Mesothelial cell of epicardium (in vitro differentiated cells): ENCODE measurements around the gene SLC12A4. TPM values are rescaled to one million over a fixed set of nuclear protein-coding genes. Genes with fewer than 3 reads are reported as not detected.
A peak's percentile ranks its signal among the peaks of the same experiment; 100 is the strongest.

Experiments used
- DNase-seq, 2 experiments: peaks; one replicate each; pipeline ENCODE4 v3.0.0; 2021; ENCODE audit warnings: low spot score in 2 of 2; ENCODE audit not compliant: unreplicated experiment in 2 of 2
- H3K27ac Mint-ChIP-seq: 2 replicates; pipeline ENCODE4 v1.8.0; 2021; ENCODE audit warnings: mixed read lengths
- H3K27me3 Mint-ChIP-seq: 2 replicates; pipeline ENCODE4 v1.8.0; 2021; ENCODE audit warnings: low read depth, mixed read lengths
- H3K36me3 Mint-ChIP-seq: 2 replicates; pipeline ENCODE4 v1.8.0; 2021; ENCODE audit warnings: mixed read lengths
- H3K4me1 Mint-ChIP-seq: 2 replicates; pipeline ENCODE4 v1.8.0; 2021; ENCODE audit warnings: mixed read lengths
- H3K4me3 Mint-ChIP-seq: 2 replicates; pipeline ENCODE4 v1.8.0; 2021; ENCODE audit warnings: mild to moderate bottlenecking, moderate library complexity, mixed read lengths
- H3K9me3 Mint-ChIP-seq: 2 replicates; pipeline ENCODE4 v1.8.0; 2021; ENCODE audit warnings: mixed read lengths
- total RNA-seq: library from RNA; stranded (reverse); gene quantifications from 3 replicates; pipeline ENCODE4 v1.2.1, GENCODE V29; 2021
- TF ChIP-seq, protein P1 (sequence below): fragments of 200-600 bp; sonication (generic); IDR thresholded peaks from one replicate; pipeline ENCODE4 v1.5.0; 2021; ENCODE audit warnings: antibody characterized with exemption; ENCODE audit not compliant: unreplicated experiment

The SLC12A4 gene
- total RNA-seq, 1 donor from 2014 or later, result 155 TPM

DNA sequence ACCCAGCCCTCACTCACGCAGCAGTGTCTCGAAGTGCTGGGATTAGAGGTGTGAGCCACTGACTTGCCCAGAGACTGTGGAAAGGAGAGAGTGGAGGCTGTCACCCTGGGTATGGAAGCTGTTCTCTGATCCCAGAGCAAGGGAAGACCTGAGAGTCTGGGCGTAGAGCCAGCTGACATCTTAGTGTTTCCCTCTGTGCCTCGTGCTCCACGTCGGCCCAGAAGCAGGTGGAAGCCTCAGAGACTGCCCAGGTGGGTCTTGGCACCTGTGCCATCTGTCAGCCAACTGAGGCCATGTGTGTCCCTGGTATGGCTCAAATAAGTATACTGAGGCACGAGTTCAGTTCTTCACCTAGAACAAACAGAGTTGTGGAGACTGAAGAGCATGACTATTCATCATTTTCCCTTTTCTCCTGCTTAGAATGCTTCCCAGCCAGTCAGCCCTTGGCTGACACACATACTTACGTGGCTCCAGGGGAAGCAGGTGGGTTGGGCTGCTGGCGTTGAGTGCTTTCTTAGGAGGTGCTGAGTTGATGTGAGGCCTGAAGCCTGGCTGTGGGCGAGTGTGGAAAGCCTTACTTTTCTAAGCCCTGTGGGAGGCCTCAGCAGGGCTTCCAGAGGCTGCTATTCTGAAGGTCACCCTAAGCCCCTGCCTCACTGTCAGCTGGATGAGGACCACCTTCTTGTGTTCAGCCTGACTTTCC lies 44.9 kb downstream of the SLC12A4 start:
- no peaks in the 10 kb centered on the region for H3K27me3 Mint-ChIP-seq
- no peaks in the 10 kb centered on the region for H3K4me1 Mint-ChIP-seq
- no peaks in the 10 kb centered on the region for H3K9me3 Mint-ChIP-seq
- DNase-seq, result no peak
- H3K4me3 Mint-ChIP-seq, result no peak overlapping the region
- TF ChIP-seq, protein P1, sequence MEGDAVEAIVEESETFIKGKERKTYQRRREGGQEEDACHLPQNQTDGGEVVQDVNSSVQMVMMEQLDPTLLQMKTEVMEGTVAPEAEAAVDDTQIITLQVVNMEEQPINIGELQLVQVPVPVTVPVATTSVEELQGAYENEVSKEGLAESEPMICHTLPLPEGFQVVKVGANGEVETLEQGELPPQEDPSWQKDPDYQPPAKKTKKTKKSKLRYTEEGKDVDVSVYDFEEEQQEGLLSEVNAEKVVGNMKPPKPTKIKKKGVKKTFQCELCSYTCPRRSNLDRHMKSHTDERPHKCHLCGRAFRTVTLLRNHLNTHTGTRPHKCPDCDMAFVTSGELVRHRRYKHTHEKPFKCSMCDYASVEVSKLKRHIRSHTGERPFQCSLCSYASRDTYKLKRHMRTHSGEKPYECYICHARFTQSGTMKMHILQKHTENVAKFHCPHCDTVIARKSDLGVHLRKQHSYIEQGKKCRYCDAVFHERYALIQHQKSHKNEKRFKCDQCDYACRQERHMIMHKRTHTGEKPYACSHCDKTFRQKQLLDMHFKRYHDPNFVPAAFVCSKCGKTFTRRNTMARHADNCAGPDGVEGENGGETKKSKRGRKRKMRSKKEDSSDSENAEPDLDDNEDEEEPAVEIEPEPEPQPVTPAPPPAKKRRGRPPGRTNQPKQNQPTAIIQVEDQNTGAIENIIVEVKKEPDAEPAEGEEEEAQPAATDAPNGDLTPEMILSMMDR, result no peak
- peaks cover 2% of the 10 kb centered on the region for H3K36me3 Mint-ChIP-seq
- no peak overlapping the region for H3K27ac Mint-ChIP-seq

DNA sequence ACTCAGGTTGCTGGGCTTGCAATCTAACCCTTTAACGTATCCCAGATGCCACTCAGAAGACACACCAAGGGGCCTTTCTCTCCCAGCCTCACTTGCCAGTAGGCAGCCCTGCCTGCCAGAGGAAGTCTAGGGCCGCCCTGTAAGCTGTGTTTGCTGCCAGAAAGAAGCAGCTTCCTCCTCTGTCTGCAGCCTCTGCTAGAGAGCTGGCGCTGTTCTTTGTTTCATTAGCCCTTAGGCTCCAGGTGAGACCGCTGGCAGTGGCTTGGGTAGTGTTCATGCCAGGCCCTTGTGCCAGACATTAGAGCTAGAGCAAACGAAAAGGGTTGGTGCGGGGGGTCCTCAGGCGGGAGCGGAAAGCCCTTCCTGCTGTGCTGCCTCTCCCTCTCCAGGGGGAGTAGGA lies 45.7 kb downstream of the SLC12A4 start:
- TF ChIP-seq, protein P1, result no peak
- no peak overlapping the region for H3K4me3 Mint-ChIP-seq
- no peaks in the 10 kb centered on the region for H3K4me1 Mint-ChIP-seq
- no peak overlapping the region for H3K27ac Mint-ChIP-seq
- peaks cover 3% of the 10 kb centered on the region for H3K36me3 Mint-ChIP-seq
- no peaks in the 10 kb centered on the region for H3K27me3 Mint-ChIP-seq
- H3K9me3 Mint-ChIP-seq, result no peaks in the 10 kb centered on the region
- no peak for DNase-seq

DNA sequence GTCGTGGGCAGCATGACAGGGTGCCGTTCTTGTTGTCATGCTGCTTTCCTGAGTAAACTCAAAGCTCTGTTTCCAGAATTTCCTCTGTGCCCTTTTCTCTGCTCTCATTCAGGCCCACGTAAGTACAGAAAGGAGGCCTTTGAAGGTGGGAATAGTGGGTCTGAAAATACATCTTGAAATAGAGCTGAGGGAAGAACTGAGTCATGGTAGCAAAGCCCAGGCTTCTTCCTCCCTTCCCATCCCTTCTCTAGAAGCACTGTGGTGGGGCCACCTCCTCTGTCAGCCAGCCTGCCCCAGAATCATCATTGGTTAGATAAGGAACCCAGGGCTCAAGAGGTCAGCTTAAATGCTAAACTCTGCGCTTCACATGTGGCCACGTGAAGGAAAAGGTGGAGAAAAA lies 46.2 kb downstream of the SLC12A4 start:
- no peak for DNase-seq
- peak overlapping the region; percentile 21 for H3K27ac Mint-ChIP-seq
- no peak overlapping the region for H3K4me3 Mint-ChIP-seq
- peaks cover 6% of the 10 kb centered on the region for H3K36me3 Mint-ChIP-seq
- no peaks in the 10 kb centered on the region for H3K9me3 Mint-ChIP-seq
- no peaks in the 10 kb centered on the region for H3K27me3 Mint-ChIP-seq
- TF ChIP-seq, protein P1, result no peak
- H3K4me1 Mint-ChIP-seq, result no peaks in the 10 kb centered on the region

DNA sequence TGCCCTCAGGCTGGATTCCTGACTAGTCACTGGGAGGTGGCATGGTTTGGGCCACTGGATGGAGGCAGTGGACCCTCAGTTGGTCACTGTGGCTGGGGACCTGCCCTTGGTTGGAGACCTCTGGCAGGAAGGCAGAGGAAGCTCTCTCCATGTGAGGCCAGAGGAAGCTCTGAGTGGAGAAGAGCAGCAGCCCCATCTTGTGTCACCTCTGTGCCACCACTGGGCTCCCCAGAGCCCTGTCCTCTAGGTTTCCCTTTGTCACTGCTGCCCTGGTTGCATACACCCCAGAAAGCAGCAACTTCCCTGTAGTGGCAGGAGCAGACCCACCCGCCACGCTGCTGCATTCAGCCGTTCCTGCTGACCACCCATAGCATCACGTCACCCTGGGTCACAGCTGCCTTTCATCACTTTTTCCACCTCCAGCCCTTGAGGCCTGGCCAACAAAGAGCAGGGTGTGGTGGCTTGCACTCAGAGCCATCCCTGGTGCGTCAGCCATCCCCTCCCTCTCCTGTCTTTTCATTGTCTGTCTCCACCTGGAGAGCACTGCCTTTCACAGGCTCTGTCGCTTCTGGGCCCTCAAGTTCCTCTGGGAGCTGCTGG lies 48.7 kb downstream of the SLC12A4 start:
- H3K27ac Mint-ChIP-seq, result no peak overlapping the region
- peaks cover 8% of the 10 kb centered on the region for H3K36me3 Mint-ChIP-seq
- no peaks in the 10 kb centered on the region for H3K27me3 Mint-ChIP-seq
- TF ChIP-seq, protein P1, result no peak
- no peak for DNase-seq
- H3K4me1 Mint-ChIP-seq, result peaks cover 12% of the 10 kb centered on the region
- H3K4me3 Mint-ChIP-seq, result no peak overlapping the region
- H3K9me3 Mint-ChIP-seq, result no peaks in the 10 kb centered on the region

DNA sequence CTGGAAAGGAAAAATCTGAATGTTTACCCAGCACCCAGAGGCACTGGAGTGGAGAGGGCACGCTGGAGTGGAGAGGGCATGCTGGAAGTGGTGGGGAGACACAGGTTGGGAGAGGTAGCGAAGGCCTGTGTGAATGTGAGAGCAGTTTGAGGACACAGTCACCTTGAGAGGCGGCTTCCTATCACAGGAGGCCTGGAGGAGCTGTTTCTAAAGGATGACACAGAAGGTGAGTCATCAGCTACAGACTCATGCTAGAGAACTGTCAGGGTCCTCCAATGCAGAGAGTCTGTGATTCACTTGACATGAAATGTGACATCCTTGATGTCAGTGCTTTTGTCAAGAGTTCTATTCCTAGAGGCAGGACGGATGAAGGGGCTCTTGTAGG lies 50.6 kb downstream of the SLC12A4 start:
- H3K4me3 Mint-ChIP-seq, result no peak overlapping the region

More for the DNA sequence above, 50.6 kb downstream of the SLC12A4 start:
- H3K27me3 Mint-ChIP-seq, result no peaks in the 10 kb centered on the region
- peaks cover 13% of the 10 kb centered on the region for H3K36me3 Mint-ChIP-seq
- peaks cover 15% of the 10 kb centered on the region for H3K4me1 Mint-ChIP-seq
- TF ChIP-seq, protein P1, result no peak
- no peak overlapping the region for H3K27ac Mint-ChIP-seq
- DNase-seq, result no peak
- no peaks in the 10 kb centered on the region for H3K9me3 Mint-ChIP-seq
